Limb (tissue), 2 donors: ENCODE results near the gene C1orf105.

Experiments
- DNase-seq, 2 donors: peaks; one replicate each; pipeline ENCODE4 v3.0.0-alpha.2; 2016; ENCODE audit errors: extremely low spot score in 2 of 2

C1orf105 gene

GRCh38 chr1:172456344-172456769 lies 35.9 kb downstream of the C1orf105 start:
- no peak for DNase-seq

- no peak for DNase-seq
These were observed 37.1 kb downstream of the C1orf105 start for GRCh38 chr1:172457479-172458130.

- DNase-seq = no peak
These were observed 39.7 kb downstream of the C1orf105 start for GRCh38 chr1:172460177-172460576.

GRCh38 chr1:172460887-172461315 lies 40.4 kb downstream of the C1orf105 start:
- DNase-seq = no peak

- DNase-seq = no peak
These were observed 45.1 kb downstream of the C1orf105 start for GRCh38 chr1:172465617-172466016.

- no peak for DNase-seq
These were observed 46.4 kb downstream of the C1orf105 start for GRCh38 chr1:172466795-172467407.

GRCh38 chr1:172467446-172467845 lies 47.0 kb downstream of the C1orf105 start:
- no peak for DNase-seq

GRCh38 chr1:172468296-172468695 lies 47.8 kb downstream of the C1orf105 start:
- no peak for DNase-seq

- DNase-seq = no peak
These were observed 49.2 kb downstream of the C1orf105 start for GRCh38 chr1:172469717-172470116.

GRCh38 chr1:172470149-172470548 lies 49.7 kb downstream of the C1orf105 start:
- DNase-seq = no peak

GRCh38 chr1:172471666-172472065 lies 51.2 kb downstream of the C1orf105 start:
- DNase-seq = no peak

GRCh38 chr1:172472495-172472894 lies 52.0 kb downstream of the C1orf105 start:
- DNase-seq = no peak

GRCh38 chr1:172473302-172473701 lies 52.8 kb downstream of the C1orf105 start:
- no peak for DNase-seq

GRCh38 chr1:172473842-172474241 lies 53.4 kb downstream of the C1orf105 start:
- no peak for DNase-seq

- DNase-seq = no peak
These were observed 55.8 kb downstream of the C1orf105 start for GRCh38 chr1:172476218-172476811.

GRCh38 chr1:172477216-172477615 lies 56.7 kb downstream of the C1orf105 start:
- no peak for DNase-seq

- no peak for DNase-seq
These were observed 57.3 kb downstream of the C1orf105 start for GRCh38 chr1:172477741-172478140.

- DNase-seq = no peak
These were observed 58.0 kb downstream of the C1orf105 start for GRCh38 chr1:172478485-172478884.

- no peak for DNase-seq
These were observed 59.9 kb downstream of the C1orf105 start for GRCh38 chr1:172480431-172480830.

GRCh38 chr1:172482044-172482443 lies 61.6 kb downstream of the C1orf105 start:
- no peak for DNase-seq

- DNase-seq = no peak
These were observed 63.0 kb downstream of the C1orf105 start for GRCh38 chr1:172483448-172483847.

- no peak for DNase-seq
These were observed 63.8 kb downstream of the C1orf105 start for GRCh38 chr1:172484252-172484651.

GRCh38 chr1:172485626-172486025 lies 65.1 kb downstream of the C1orf105 start:
- no peak for DNase-seq
